GM12875 (cell line): ENCODE data around the gene SMPD3.

ENCODE experiments used
- H3K4me3 ChIP-seq: one replicate; pipeline ENCODE4 v1.5.1; 2011; ENCODE audit warnings: low read depth, low read length, control low read depth
- CTCF ChIP-seq: IDR thresholded peaks from 2 replicates; pipeline ENCODE4 v1.5.1; 2011; ENCODE audit warnings: low read depth, mild to moderate bottlenecking, control low read depth, inconsistent platforms, low read length, moderate library complexity, borderline replicate concordance; ENCODE audit not compliant: insufficient read depth

Gene SMPD3

GRCh38 chr16:68384288-68385161 is 63.8 kb downstream of the SMPD3 start:
- TF ChIP-seq CTCF = 0 out of 2 replicates have a peak, but pooled peaks have one; percentile 7
- H3K4me3 ChIP-seq = no peak overlapping the region

DNA sequence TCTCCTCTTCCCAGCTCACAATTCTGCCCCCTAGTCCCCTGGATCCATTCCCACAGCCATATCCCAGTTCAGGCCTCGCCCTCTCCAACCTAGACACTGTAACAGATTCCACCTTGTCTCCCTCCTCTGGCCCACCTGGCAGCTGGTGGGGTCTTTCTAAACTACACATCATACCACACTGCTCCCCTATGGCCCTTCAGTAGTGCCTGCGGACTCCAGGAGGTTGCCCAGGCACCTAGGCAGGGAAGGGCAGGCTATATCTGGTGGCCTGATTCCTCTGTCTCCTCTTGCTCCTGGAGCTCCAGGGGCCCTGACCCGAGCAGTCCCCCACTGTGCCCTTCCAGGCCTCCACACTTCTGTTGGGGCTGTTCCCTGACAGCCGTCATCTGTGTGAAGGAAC is 64.5 kb downstream of the SMPD3 start:
- H3K4me3 ChIP-seq = no peak overlapping the region
- no peak for TF ChIP-seq CTCF

GRCh38 chr16:68382296-68382718 is 66.0 kb downstream of the SMPD3 start:
- no peak overlapping the region for H3K4me3 ChIP-seq
- peak; percentile 82 for TF ChIP-seq CTCF

DNA sequence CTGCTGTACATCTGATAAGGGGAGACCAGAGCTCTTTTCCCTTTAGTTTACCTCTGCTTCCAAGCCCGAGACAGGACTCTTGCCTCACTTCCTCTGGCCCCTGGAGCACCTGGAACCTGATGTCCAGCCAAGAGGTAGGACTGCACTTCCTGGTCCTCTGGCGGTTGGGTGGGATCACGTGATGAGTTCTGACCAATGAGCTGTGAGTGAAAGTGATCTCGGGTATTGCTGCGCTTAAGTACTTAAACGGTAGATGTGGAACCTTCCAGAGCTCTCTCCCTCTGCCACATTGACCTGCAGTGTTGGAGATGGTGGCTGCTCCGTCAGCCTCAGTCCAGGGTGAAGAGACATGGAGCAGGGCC is 67.0 kb downstream of the SMPD3 start:
- no peak overlapping the region for H3K4me3 ChIP-seq
- TF ChIP-seq CTCF = no peak

- TF ChIP-seq CTCF = no peak
- no peak overlapping the region for H3K4me3 ChIP-seq
These were observed 67.5 kb downstream of the SMPD3 start for GRCh38 chr16:68380676-68381362.

DNA sequence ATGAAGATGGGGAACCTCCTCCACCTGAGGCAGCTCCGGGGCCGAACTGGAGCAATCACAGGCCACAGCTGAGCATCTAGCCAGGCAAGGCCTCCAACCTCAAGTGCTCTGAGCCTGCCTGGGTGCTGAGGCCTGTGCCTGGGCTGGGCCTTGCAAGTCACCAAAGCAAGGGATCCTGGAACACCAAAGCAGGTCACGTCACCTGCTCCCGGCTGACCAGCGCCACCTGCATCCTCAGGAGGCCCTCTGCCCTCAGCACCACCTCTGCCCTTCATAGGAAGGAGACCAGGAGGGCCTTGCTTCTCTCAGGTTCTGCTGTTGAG is 68.0 kb downstream of the SMPD3 start:
- H3K4me3 ChIP-seq = no peak overlapping the region
- no peak for TF ChIP-seq CTCF

DNA sequence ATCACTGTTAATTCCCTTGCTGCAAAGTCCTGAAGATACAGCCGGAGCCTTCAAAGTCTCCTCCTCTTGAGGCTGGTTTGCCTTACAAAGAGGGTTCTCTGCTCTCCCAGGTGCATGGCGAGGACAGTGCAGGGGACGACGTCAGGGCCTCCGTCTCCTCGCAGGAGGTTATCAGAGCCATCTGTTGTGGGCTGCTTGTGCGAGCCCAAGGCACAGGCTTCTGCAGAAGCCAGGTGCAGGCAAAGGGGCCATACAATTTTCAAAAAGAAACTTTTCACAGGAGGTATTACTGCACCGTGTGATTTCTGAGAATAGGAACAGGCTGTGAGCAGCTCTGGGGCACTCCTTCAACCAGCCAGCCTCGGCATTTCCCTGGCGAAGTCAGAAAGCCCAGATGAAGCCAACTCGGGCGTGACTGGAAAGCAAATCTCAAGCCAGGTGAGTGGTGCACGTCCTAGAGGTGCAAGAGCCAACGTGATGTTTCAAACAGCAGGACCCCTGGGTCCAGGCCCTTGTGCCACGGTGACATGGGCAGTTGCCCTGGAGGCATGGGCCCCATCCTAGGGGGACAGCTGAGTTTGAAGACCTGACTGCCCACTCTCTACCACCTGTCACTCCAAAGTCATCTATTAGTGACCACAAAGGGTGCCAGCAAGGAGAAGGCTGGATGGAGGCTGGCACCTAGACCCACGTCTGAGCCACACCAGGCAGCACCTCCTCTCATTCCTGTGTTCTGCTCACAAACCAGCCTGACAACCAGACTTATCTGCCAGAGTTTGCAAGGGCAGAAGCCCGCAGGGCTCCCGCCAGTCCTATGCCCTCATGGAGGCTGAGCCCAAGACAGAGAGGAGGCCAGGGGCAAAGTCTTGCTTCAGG is 68.6 kb downstream of the SMPD3 start:
- no peak overlapping the region for H3K4me3 ChIP-seq
- no peak for TF ChIP-seq CTCF
